ENCODE results near the gene DGKG. TPM values are rescaled to one million over a fixed set of nuclear protein-coding genes. Genes with fewer than 3 reads are reported as not detected.

The DGKG gene
- total RNA-seq, 5 donors from 2014 or later (not counting 1 experiment from before 2014, with no cell fraction given) = 0.03 to 0.10 TPM; not detected in 3

GRCh38 chr3:186160691-186161243 lies 201.3 kb downstream of the DGKG start:
- H3K4me1 ChIP-seq (ENCODE audit: control insufficient read depth in 1 of 2, extremely low read depth in 1 of 2, insufficient read depth in 2 of 2, low read length in 2 of 2) = no peaks in the 10 kb centered on the region
- H3K4me3 ChIP-seq (ENCODE audit: control insufficient read depth in 1 of 2, extremely low read depth in 1 of 2, low read length in 1 of 2) = no peak overlapping the region
- H3K27ac ChIP-seq (ENCODE audit: low read length) = no peak overlapping the region
- ChIA-PET POLR2A (no interaction called here), CTCF (interaction anchor here (0.5 to 0.9 kb wide), 3 partner anchors 52 to 499 kb away, joined by 3 read pairs; no protein-coding TSS in a partner anchor)
- no peaks in the 10 kb centered on the region for H3K9me3 Mint-ChIP-seq
- H3K36me3 ChIP-seq (ENCODE audit: control insufficient read depth in 2 of 2, extremely low read depth in 1 of 2, insufficient read depth in 1 of 2, low read length in 1 of 2) = no peaks in the 10 kb centered on the region
- WGBS (ENCODE audit: insufficient coverage) = 75% methylated on average over 5 of the region's 12 CpGs
- H3K27ac Mint-ChIP-seq = no peak overlapping the region
- H3K9me3 ChIP-seq = no peaks in the 10 kb centered on the region
- ATAC-seq (replicated peaks in 1 of 4) (no peak), DNase-seq (no peak)
- H3K4me3 Mint-ChIP-seq = no peak overlapping the region
- no peaks in the 10 kb centered on the region for H3K4me1 Mint-ChIP-seq
- peaks cover 0 to 15% of the 10 kb centered on the region in 2 experiments for H3K27me3 ChIP-seq (replicated peaks in 1 of 2; ENCODE audit: control insufficient read depth in 2 of 2, extremely low read depth in 1 of 2, insufficient read depth in 2 of 2, low read length in 1 of 2)
- H3K36me3 Mint-ChIP-seq = no peaks in the 10 kb centered on the region
- peaks cover 16 to 31% of the 10 kb centered on the region in 2 donors for H3K27me3 Mint-ChIP-seq

DNA sequence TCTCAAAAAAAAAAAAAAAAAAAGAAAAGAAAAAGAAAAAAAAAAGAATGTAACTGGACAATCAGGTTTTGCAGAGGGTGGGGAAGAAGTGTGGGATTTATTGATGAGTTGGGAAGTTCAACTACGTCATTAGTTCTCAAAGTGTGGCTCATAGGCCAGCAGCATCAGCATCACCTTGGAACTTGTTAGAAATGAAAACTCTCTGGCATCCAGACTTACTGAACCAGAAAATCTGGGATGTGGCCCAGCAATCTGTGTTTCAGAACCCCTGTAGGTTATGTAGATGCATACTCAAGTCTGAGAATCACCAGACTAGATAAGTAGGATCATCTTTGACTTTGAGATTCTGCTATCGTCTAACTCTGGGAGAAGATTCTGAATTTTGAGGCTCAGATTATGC lies 207.4 kb downstream of the DGKG start:
- Mint-ChIP-seq H3K9me3 (no peaks in the 10 kb centered on the region), H3K4me3 (no peak overlapping the region), H3K36me3 (no peaks in the 10 kb centered on the region), H3K27me3 (peaks cover 13 to 25% of the 10 kb centered on the region in 2 donors), H3K4me1 (peaks cover 9 to 19% (median 10%) of the 10 kb centered on the region in 3 donors), H3K27ac (no peak overlapping the region)
- WGBS (ENCODE audit: insufficient coverage) = no CpG with 5 or more reads among the region's 2 CpGs
- ATAC-seq (replicated peaks in 1 of 4) = no peak
- H3K9me3 ChIP-seq = no peaks in the 10 kb centered on the region
- CTCF ChIA-PET = no interaction called here
- POLR2A ChIA-PET = no interaction called here
- peaks cover 0 to 2% of the 10 kb centered on the region in 2 experiments for H3K4me1 ChIP-seq (ENCODE audit: control insufficient read depth in 1 of 2, extremely low read depth in 1 of 2, insufficient read depth in 2 of 2, low read length in 2 of 2)
- H3K4me3 ChIP-seq (ENCODE audit: control insufficient read depth in 1 of 2, extremely low read depth in 1 of 2, low read length in 1 of 2) = no peak overlapping the region
- peaks cover 0 to 22% of the 10 kb centered on the region in 2 experiments for H3K27me3 ChIP-seq (replicated peaks in 1 of 2; ENCODE audit: control insufficient read depth in 2 of 2, extremely low read depth in 1 of 2, insufficient read depth in 2 of 2, low read length in 1 of 2)
- DNase-seq = no peak
- H3K36me3 ChIP-seq (ENCODE audit: control insufficient read depth in 2 of 2, extremely low read depth in 1 of 2, insufficient read depth in 1 of 2, low read length in 1 of 2) = no peaks in the 10 kb centered on the region
- H3K27ac ChIP-seq (ENCODE audit: low read length) = no peak overlapping the region

GRCh38 chr3:186152889-186153292 lies 209.1 kb downstream of the DGKG start:
- ChIA-PET CTCF (no interaction called here), POLR2A (no interaction called here)
- Histone ChIP-seq H3K9me3 (no peaks in the 10 kb centered on the region), H3K27ac (ENCODE audit: low read length) (no peak overlapping the region), H3K4me3 (ENCODE audit: control insufficient read depth in 1 of 2, extremely low read depth in 1 of 2, low read length in 1 of 2) (no peak overlapping the region), H3K36me3 (ENCODE audit: control insufficient read depth in 2 of 2, extremely low read depth in 1 of 2, insufficient read depth in 1 of 2, low read length in 1 of 2) (no peaks in the 10 kb centered on the region), H3K27me3 (replicated peaks in 1 of 2; ENCODE audit: control insufficient read depth in 2 of 2, extremely low read depth in 1 of 2, insufficient read depth in 2 of 2, low read length in 1 of 2) (peaks cover 0 to 27% of the 10 kb centered on the region in 2 experiments), H3K4me1 (ENCODE audit: control insufficient read depth in 1 of 2, extremely low read depth in 1 of 2, insufficient read depth in 2 of 2, low read length in 2 of 2) (peaks cover 0 to 2% of the 10 kb centered on the region in 2 experiments)
- Mint-ChIP-seq H3K27me3 (peaks cover 15 to 32% of the 10 kb centered on the region in 2 donors), H3K9me3 (no peaks in the 10 kb centered on the region), H3K4me1 (peaks cover 9 to 19% (median 10%) of the 10 kb centered on the region in 3 donors), H3K4me3 (no peak overlapping the region), H3K27ac (no peak overlapping the region), H3K36me3 (no peaks in the 10 kb centered on the region)
- no CpG with 5 or more reads among the region's 9 CpGs for WGBS (ENCODE audit: insufficient coverage)
- DNase-seq (peak in 1 of 35 experiments; percentile 13), ATAC-seq (replicated peaks in 1 of 4) (no peak)

- no peak for ATAC-seq (replicated peaks in 1 of 4)
- peaks cover 0 to 2% of the 10 kb centered on the region in 2 experiments for H3K4me1 ChIP-seq (ENCODE audit: control insufficient read depth in 1 of 2, extremely low read depth in 1 of 2, insufficient read depth in 2 of 2, low read length in 2 of 2)
- H3K27me3 Mint-ChIP-seq = peaks cover 15 to 32% of the 10 kb centered on the region in 2 donors
- no peak overlapping the region for H3K27ac ChIP-seq (ENCODE audit: low read length)
- no peak overlapping the region for H3K4me3 ChIP-seq (ENCODE audit: control insufficient read depth in 1 of 2, extremely low read depth in 1 of 2, low read length in 1 of 2)
- 75% methylated on average over 2 of the region's 8 CpGs for WGBS (ENCODE audit: insufficient coverage)
- no peaks in the 10 kb centered on the region for H3K36me3 Mint-ChIP-seq
- no peaks in the 10 kb centered on the region for H3K36me3 ChIP-seq (ENCODE audit: control insufficient read depth in 2 of 2, extremely low read depth in 1 of 2, insufficient read depth in 1 of 2, low read length in 1 of 2)
- no peak for DNase-seq
- peaks cover 9 to 19% (median 10%) of the 10 kb centered on the region in 3 donors for H3K4me1 Mint-ChIP-seq
- H3K4me3 Mint-ChIP-seq = no peak overlapping the region
- ChIA-PET CTCF (no interaction called here), POLR2A (no interaction called here)
- H3K27me3 ChIP-seq (replicated peaks in 1 of 2; ENCODE audit: control insufficient read depth in 2 of 2, extremely low read depth in 1 of 2, insufficient read depth in 2 of 2, low read length in 1 of 2) = peaks cover 0 to 27% of the 10 kb centered on the region in 2 experiments
- no peaks in the 10 kb centered on the region for H3K9me3 Mint-ChIP-seq
- no peak overlapping the region for H3K27ac Mint-ChIP-seq
- no peaks in the 10 kb centered on the region for H3K9me3 ChIP-seq
Measured at GRCh38 chr3:186152361-186152798, 209.7 kb downstream of the DGKG start.

DNA sequence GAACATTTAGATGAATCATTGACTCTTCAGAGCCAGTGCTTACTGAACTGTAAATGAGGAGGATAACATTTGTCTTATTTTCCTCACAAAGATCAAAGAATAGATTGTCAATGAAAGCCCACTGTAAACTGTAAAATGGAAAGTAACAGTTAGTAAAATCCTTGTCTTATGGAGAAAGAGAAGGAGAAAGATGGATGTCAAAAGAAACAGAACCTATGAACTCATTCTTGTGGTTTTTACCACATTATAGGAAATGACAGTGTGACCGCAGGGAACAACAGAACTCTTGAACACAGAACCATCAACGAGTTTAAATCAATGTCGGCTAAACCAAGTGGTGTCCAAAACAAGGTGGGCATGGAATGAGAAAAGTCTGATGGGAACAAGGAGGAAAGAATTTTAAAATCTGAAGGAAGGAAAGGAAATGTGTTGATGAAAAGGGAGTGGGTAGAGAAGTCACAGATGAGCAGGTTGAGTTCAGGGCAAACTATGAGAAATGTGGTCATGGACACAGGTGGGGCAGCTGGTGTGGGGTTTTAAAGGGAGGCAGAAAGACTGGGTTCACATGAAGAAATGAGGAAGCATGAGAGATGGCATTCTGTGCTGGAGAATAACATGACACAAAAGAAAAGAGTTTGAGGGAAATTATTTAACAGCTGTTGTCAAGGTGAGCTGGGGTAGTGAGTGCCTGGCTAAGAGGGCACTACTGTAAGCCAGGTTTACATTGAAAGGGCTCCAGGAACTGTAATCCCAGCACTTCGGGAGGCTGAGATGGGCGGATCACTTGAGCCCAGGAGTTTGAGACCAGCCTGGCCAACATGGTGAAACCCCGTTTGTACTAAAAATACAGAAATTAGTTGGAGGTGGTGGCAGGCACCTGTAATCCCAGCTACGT lies 210.7 kb downstream of the DGKG start:
- H3K4me3 Mint-ChIP-seq = no peak overlapping the region
- peaks cover 15 to 32% of the 10 kb centered on the region in 2 donors for H3K27me3 Mint-ChIP-seq
- Histone ChIP-seq H3K36me3 (ENCODE audit: control insufficient read depth in 2 of 2, extremely low read depth in 1 of 2, insufficient read depth in 1 of 2, low read length in 1 of 2) (no peaks in the 10 kb centered on the region), H3K4me3 (ENCODE audit: control insufficient read depth in 1 of 2, extremely low read depth in 1 of 2, low read length in 1 of 2) (no peak overlapping the region), H3K9me3 (no peaks in the 10 kb centered on the region), H3K27ac (ENCODE audit: low read length) (no peak overlapping the region), H3K27me3 (replicated peaks in 1 of 2; ENCODE audit: control insufficient read depth in 2 of 2, extremely low read depth in 1 of 2, insufficient read depth in 2 of 2, low read length in 1 of 2) (peaks cover 0 to 27% of the 10 kb centered on the region in 2 experiments), H3K4me1 (ENCODE audit: control insufficient read depth in 1 of 2, extremely low read depth in 1 of 2, insufficient read depth in 2 of 2, low read length in 2 of 2) (peaks cover 0 to 2% of the 10 kb centered on the region in 2 experiments)
- CTCF ChIA-PET = no interaction called here
- peak overlapping the region in 1 of 2 donors; percentile 14 for H3K27ac Mint-ChIP-seq
- POLR2A ChIA-PET = no interaction called here
- ATAC-seq (replicated peaks in 1 of 4) = no peak
- peak in 1 of 35 experiments; percentile 7 for DNase-seq
- 86% methylated on average over 3 of the region's 7 CpGs for WGBS (ENCODE audit: insufficient coverage)
- peaks cover 9 to 19% (median 10%) of the 10 kb centered on the region in 3 donors for H3K4me1 Mint-ChIP-seq
- H3K36me3 Mint-ChIP-seq = no peaks in the 10 kb centered on the region
- H3K9me3 Mint-ChIP-seq = no peaks in the 10 kb centered on the region

GRCh38 chr3:186150041-186150830 lies 211.8 kb downstream of the DGKG start:
- no peaks in the 10 kb centered on the region for H3K36me3 ChIP-seq (ENCODE audit: control insufficient read depth in 2 of 2, extremely low read depth in 1 of 2, insufficient read depth in 1 of 2, low read length in 1 of 2)
- ATAC-seq (replicated peaks in 1 of 4) (no peak), DNase-seq (no peak)
- peaks cover 0 to 2% of the 10 kb centered on the region in 2 experiments for H3K4me1 ChIP-seq (ENCODE audit: control insufficient read depth in 1 of 2, extremely low read depth in 1 of 2, insufficient read depth in 2 of 2, low read length in 2 of 2)
- H3K27me3 ChIP-seq (replicated peaks in 1 of 2; ENCODE audit: control insufficient read depth in 2 of 2, extremely low read depth in 1 of 2, insufficient read depth in 2 of 2, low read length in 1 of 2) = peaks cover 0 to 26% of the 10 kb centered on the region in 2 experiments
- Mint-ChIP-seq H3K27ac (no peak overlapping the region), H3K9me3 (no peaks in the 10 kb centered on the region), H3K27me3 (peaks cover 18 to 30% of the 10 kb centered on the region in 2 donors), H3K4me1 (peaks cover 9 to 19% (median 10%) of the 10 kb centered on the region in 3 donors), H3K36me3 (no peaks in the 10 kb centered on the region), H3K4me3 (no peak overlapping the region)
- ChIA-PET CTCF (no interaction called here), POLR2A (no interaction called here)
- no peaks in the 10 kb centered on the region for H3K9me3 ChIP-seq
- WGBS (ENCODE audit: insufficient coverage) = 82% methylated on average over 6 of the region's 11 CpGs
- no peak overlapping the region for H3K4me3 ChIP-seq (ENCODE audit: control insufficient read depth in 1 of 2, extremely low read depth in 1 of 2, low read length in 1 of 2)
- no peak overlapping the region for H3K27ac ChIP-seq (ENCODE audit: low read length)

All from T-cell (primary cell).